Activated T-helper 17 cell treated with anti-CD3 and anti-CD28 coated beads, Interleukin-2, amount 50 U/mL, for 72 hours (primary cell): ENCODE results near the gene YDJC. TPM values are rescaled to one million over a fixed set of nuclear protein-coding genes. Genes with fewer than 3 reads are reported as not detected.
"Not testable (repeated sequence)": the region's sequence is repeated elsewhere in the genome, so short reads cannot be mapped to it uniquely, and the experiment has no call there.

Experiments
- ATAC-seq: fragments of 150-1000 bp; cut with Tn5 transposase; replicated peaks from 2 replicates; pipeline ENCODE4 v1.10.0; 2021; ENCODE audit warnings: mild to moderate bottlenecking, moderate library complexity
- H3K27ac Mint-ChIP-seq: one replicate; pipeline ENCODE4 v1.8.0; 2022; ENCODE audit warnings: mixed read lengths
- H3K27me3 Mint-ChIP-seq: one replicate; pipeline ENCODE4 v1.8.0; 2022; ENCODE audit warnings: mixed read lengths
- H3K36me3 Mint-ChIP-seq: one replicate; pipeline ENCODE4 v1.8.0; 2022; ENCODE audit warnings: low read depth, mild to moderate bottlenecking, mixed read lengths
- H3K4me1 Mint-ChIP-seq: one replicate; pipeline ENCODE4 v1.8.0; 2022; ENCODE audit warnings: mixed read lengths
- H3K4me3 Mint-ChIP-seq: one replicate; pipeline ENCODE4 v1.8.0; 2022; ENCODE audit warnings: mild to moderate bottlenecking, mixed read lengths
- H3K9me3 Mint-ChIP-seq: one replicate; pipeline ENCODE4 v1.8.0; 2022; ENCODE audit warnings: mixed read lengths
- total RNA-seq, 2 donors: library from RNA; stranded (reverse); gene quantifications; one replicate each; pipeline ENCODE4 v1.2.3, GENCODE V29; 2022

YDJC gene
- total RNA-seq, 2 donors from 2014 or later: 28.9 to 56.6 TPM

GRCh38 chr22:21659864-21660525 is 30.2 kb upstream of the YDJC start:
- Mint-ChIP-seq H3K4me1 (peaks cover 11% of the 10 kb centered on the region), H3K9me3 (no peaks in the 10 kb centered on the region), H3K27ac (no peak overlapping the region), H3K36me3 (no peaks in the 10 kb centered on the region), H3K27me3 (no peaks in the 10 kb centered on the region), H3K4me3 (no peak overlapping the region)
- no peak for ATAC-seq

- peak overlapping the region; percentile 39 for H3K27ac Mint-ChIP-seq
- H3K4me1 Mint-ChIP-seq: peaks cover 9% of the 10 kb centered on the region
- H3K27me3 Mint-ChIP-seq: no peaks in the 10 kb centered on the region
- H3K9me3 Mint-ChIP-seq: no peaks in the 10 kb centered on the region
- peak; percentile 98 for ATAC-seq
- H3K36me3 Mint-ChIP-seq: no peaks in the 10 kb centered on the region
- peak overlapping the region; percentile 72 for H3K4me3 Mint-ChIP-seq
Observed at GRCh38 chr22:21657360-21658032, 27.7 kb upstream of the YDJC start.

- H3K27me3 Mint-ChIP-seq: no peaks in the 10 kb centered on the region
- H3K4me3 Mint-ChIP-seq: peak overlapping the region; percentile 72
- no peaks in the 10 kb centered on the region for H3K9me3 Mint-ChIP-seq
- peaks cover 9% of the 10 kb centered on the region for H3K4me1 Mint-ChIP-seq
- peak overlapping the region; percentile 39 for H3K27ac Mint-ChIP-seq
- ATAC-seq: no peak
- no peaks in the 10 kb centered on the region for H3K36me3 Mint-ChIP-seq
Observed at GRCh38 chr22:21657020-21657359, 27.2 kb upstream of the YDJC start.

GRCh38 chr22:21652547-21653545 is 23.0 kb upstream of the YDJC start:
- Mint-ChIP-seq H3K9me3 (no peaks in the 10 kb centered on the region), H3K4me3 (peak overlapping the region; percentile 93), H3K36me3 (peaks cover 16% of the 10 kb centered on the region), H3K27me3 (no peaks in the 10 kb centered on the region), H3K27ac (no peak overlapping the region), H3K4me1 (peaks cover 14% of the 10 kb centered on the region)
- no peak for ATAC-seq

- H3K27me3 Mint-ChIP-seq: no peaks in the 10 kb centered on the region
- peaks cover 17% of the 10 kb centered on the region for H3K36me3 Mint-ChIP-seq
- peak; percentile 99 for ATAC-seq
- H3K4me1 Mint-ChIP-seq: peaks cover 13% of the 10 kb centered on the region
- no peaks in the 10 kb centered on the region for H3K9me3 Mint-ChIP-seq
- peak overlapping the region; percentile 93 for H3K4me3 Mint-ChIP-seq
- peak overlapping the region; percentile 87 for H3K27ac Mint-ChIP-seq
Observed at GRCh38 chr22:21652010-21652546, 22.3 kb upstream of the YDJC start.

GRCh38 chr22:21651521-21652009 is 21.7 kb upstream of the YDJC start:
- peaks cover 8% of the 10 kb centered on the region for H3K4me1 Mint-ChIP-seq
- H3K27ac Mint-ChIP-seq: peak overlapping the region; percentile 87
- peak; percentile 19 for ATAC-seq
- H3K36me3 Mint-ChIP-seq: peaks cover 22% of the 10 kb centered on the region
- peak overlapping the region; percentile 93 for H3K4me3 Mint-ChIP-seq
- H3K9me3 Mint-ChIP-seq: no peaks in the 10 kb centered on the region
- no peaks in the 10 kb centered on the region for H3K27me3 Mint-ChIP-seq

GRCh38 chr22:21650823-21651520 is 21.1 kb upstream of the YDJC start:
- peaks cover 28% of the 10 kb centered on the region for H3K36me3 Mint-ChIP-seq

GRCh38 chr22:21650280-21650679 is 20.5 kb upstream of the YDJC start:
- H3K9me3 Mint-ChIP-seq: no peaks in the 10 kb centered on the region
- peak overlapping the region; percentile 93 for H3K4me3 Mint-ChIP-seq
- H3K4me1 Mint-ChIP-seq: peaks cover 5% of the 10 kb centered on the region
- ATAC-seq: no peak
- no peaks in the 10 kb centered on the region for H3K27me3 Mint-ChIP-seq
- no peak overlapping the region for H3K27ac Mint-ChIP-seq
- H3K36me3 Mint-ChIP-seq: peaks cover 35% of the 10 kb centered on the region

More at GRCh38 chr22:21650823-21651520, 21.1 kb upstream of the YDJC start:
- Mint-ChIP-seq H3K4me1 (peaks cover 5% of the 10 kb centered on the region), H3K9me3 (no peaks in the 10 kb centered on the region), H3K27me3 (no peaks in the 10 kb centered on the region), H3K27ac (peak overlapping the region; percentile 87), H3K4me3 (peak overlapping the region; percentile 93)
- peak; percentile 23 for ATAC-seq

GRCh38 chr22:21646608-21647590 is 17.1 kb upstream of the YDJC start:
- Mint-ChIP-seq H3K4me3 (no peak overlapping the region), H3K4me1 (peaks cover 19% of the 10 kb centered on the region), H3K27me3 (no peaks in the 10 kb centered on the region), H3K9me3 (no peaks in the 10 kb centered on the region), H3K36me3 (peaks cover 58% of the 10 kb centered on the region), H3K27ac (no peak overlapping the region)
- ATAC-seq: peak; percentile 11

- peaks cover 58% of the 10 kb centered on the region for H3K36me3 Mint-ChIP-seq
- not testable (repeated sequence) for H3K27ac Mint-ChIP-seq, ATAC-seq, H3K4me3 Mint-ChIP-seq, H3K9me3 Mint-ChIP-seq, H3K27me3 Mint-ChIP-seq
- peaks cover 22% of the 10 kb centered on the region for H3K4me1 Mint-ChIP-seq
Observed at GRCh38 chr22:21645513-21645912, 15.7 kb upstream of the YDJC start.

GRCh38 chr22:21643533-21644357 is 13.9 kb upstream of the YDJC start:
- H3K27ac Mint-ChIP-seq: peak overlapping the region; percentile 63
- no peaks in the 10 kb centered on the region for H3K27me3 Mint-ChIP-seq
- no peak for ATAC-seq

More at GRCh38 chr22:21643533-21644357, 13.9 kb upstream of the YDJC start:
- no peaks in the 10 kb centered on the region for H3K9me3 Mint-ChIP-seq
- peaks cover 22% of the 10 kb centered on the region for H3K4me1 Mint-ChIP-seq
- H3K4me3 Mint-ChIP-seq: peak overlapping the region; percentile 81
- peaks cover 49% of the 10 kb centered on the region for H3K36me3 Mint-ChIP-seq
